HG02763 (cell line): ENCODE measurements around the gene NAV1.
"Not testable (repeated sequence)": the region's sequence is repeated elsewhere in the genome, so short reads cannot be mapped to it uniquely, and the experiment has no call there.

Source experiments
- ATAC-seq: cut with Tn5 transposase; IDR thresholded peaks from one replicate; pipeline ENCODE4 v1.9.1; 2021; ENCODE audit warnings: mild to moderate bottlenecking, moderate library complexity; ENCODE audit not compliant: unreplicated experiment

NAV1 gene, protein sequence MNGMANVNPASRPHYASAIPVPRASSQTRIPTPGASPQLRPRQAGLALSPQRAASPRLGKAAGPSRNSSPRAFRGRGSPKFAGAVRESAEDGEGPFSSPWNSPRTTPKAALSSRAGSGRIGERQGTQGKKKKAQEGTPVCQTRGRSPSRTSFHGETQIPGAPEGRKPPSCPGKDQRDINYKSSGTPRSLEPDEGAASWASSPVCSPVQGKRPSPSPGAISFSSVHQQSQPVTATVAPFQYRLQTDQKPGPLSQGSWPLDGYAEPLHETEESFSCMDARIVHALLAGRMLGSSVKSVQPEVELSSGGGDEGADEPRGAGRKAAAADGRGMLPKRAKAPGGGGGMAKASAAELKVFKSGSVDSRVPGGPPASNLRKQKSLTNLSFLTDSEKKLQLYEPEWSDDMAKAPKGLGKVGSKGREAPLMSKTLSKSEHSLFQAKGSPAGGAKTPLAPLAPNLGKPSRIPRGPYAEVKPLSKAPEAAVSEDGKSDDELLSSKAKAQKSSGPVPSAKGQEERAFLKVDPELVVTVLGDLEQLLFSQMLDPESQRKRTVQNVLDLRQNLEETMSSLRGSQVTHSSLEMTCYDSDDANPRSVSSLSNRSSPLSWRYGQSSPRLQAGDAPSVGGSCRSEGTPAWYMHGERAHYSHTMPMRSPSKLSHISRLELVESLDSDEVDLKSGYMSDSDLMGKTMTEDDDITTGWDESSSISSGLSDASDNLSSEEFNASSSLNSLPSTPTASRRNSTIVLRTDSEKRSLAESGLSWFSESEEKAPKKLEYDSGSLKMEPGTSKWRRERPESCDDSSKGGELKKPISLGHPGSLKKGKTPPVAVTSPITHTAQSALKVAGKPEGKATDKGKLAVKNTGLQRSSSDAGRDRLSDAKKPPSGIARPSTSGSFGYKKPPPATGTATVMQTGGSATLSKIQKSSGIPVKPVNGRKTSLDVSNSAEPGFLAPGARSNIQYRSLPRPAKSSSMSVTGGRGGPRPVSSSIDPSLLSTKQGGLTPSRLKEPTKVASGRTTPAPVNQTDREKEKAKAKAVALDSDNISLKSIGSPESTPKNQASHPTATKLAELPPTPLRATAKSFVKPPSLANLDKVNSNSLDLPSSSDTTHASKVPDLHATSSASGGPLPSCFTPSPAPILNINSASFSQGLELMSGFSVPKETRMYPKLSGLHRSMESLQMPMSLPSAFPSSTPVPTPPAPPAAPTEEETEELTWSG (N-terminal part only)

DNA sequence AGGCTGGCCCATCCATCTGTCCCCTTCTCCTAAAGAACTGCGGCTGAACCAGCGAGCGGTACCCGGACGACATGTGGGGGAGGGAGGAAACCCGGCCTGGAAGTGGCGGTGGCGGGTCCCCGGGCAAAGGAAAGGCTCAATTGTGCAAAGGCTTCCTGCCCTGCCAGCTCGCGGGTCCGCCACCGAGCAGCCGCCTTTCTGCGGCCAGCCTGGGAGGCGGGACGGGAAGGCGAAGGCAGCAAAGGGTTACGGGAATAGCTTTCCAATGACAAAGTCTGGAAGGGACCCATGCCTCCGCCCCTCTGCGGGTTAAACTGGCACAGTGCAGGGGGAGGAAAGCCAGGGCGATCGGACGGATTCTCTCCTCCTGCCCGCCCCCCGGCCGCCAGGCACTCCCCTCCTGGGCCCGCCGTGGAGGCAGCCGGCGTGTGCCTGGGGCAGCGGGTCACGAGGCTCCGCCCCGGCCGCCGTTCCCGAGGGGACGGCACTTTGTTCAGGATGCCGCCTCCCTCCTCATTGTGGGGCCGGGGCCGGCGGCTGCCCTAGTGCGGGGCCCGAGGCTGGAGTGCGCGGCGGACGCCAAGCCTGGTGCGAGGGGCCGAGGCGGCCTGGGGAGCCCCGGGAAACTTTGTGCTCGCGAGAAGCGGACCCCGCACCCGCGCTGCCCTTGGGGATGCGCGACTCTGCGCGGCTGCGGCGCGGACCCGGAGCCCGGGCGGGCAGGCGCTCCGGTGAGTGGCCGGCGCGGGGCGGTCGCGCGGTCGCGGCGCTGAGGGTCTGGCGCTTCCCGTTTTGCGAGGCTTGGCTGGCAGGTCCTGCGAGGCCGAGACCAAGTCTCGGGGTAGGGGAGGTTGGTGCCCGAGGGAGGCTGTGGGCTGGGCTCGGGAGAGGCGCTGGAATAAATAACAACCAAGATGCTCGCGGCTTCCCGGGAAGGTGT is at the start of gene NAV1:
TSS of gene NAV1 (plus strand) at position 516 of the 940 bp plus-strand sequence. CDS start 83,758 bp downstream, outside the sequence.
- no peak for ATAC-seq

GRCh38 chr1:201489643-201490261 is 49.2 kb upstream of the NAV1 start:
- ATAC-seq = no peak

GRCh38 chr1:201490708-201491131 is 48.2 kb upstream of the NAV1 start:
- ATAC-seq = no peak

DNA sequence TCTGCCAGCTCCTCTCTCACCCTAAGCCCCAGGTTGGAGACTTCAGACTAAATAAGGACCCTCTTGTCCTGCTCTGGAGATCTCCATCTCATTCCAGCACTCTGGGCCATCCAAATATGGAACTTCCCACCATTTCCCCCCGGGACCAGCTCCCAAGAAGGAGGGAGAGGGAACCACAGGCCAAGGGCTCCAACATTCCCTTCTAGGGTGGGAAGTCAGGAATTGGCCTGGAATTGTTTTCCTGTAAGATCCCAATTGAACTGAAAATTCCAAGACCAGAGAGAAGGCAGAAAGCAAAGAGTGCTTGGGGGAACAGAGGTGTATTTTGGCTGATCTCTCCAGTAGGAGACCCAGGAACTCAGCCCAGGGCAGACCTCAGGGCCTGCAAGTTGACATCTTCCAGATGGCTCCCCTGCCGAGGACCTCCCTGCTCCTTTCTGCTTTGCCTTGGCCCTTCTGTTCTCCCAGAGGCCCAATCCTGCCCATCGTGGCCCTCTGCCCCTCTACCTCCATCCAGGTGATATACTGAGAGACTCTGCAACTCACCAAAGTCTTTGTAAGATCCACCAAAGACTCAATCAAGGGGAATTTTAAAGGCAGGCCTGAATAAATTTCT is 46.9 kb upstream of the NAV1 start:
- no peak for ATAC-seq

- ATAC-seq = not testable (repeated sequence)
Observed at GRCh38 chr1:201493026-201493656, 45.8 kb upstream of the NAV1 start.

DNA sequence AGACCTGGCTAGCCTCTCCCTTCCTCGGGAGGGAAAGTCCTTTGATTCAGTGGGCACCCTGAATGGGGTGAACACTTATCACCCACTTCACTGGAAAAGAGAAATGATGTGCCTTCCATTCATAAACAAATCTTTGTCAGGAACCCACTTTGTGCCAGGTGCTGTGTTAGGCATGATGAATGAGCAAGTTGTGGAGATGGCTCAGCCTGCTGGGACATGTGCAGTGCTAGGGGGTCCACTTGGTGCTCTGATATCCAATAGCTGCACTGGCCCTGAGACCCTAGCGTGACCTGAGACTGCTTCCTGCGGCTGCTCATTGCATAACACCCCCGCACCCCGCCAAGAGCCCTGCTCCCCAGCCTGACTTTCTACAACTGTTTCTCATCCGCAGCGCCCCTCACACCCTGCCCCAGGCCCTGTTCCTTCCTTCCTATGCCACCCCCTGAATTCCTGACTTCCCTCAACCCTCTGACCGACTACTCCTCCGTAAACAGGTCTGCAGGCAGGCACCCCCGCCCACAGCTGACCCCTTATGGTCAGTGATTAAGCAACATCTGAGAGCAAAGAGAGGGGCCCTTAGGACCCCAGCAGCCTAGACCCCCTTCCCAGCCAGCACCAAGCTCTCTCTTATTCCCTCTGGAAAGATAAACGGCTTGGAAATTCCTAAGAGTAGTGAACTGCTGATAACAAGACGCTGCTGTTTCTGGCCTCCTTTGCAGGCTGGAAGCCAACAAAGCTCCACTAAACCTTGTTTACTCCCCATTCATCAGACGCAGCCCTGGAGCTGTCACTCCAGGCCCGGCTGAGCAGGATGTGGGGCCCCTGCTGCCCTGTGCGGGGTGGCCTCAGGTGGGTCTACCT is 44.9 kb upstream of the NAV1 start:
- no peak for ATAC-seq

- no peak for ATAC-seq
Observed at GRCh38 chr1:201495551-201496295, 43.2 kb upstream of the NAV1 start.

- ATAC-seq = no peak
Observed at GRCh38 chr1:201496296-201496690, 42.6 kb upstream of the NAV1 start.

- no peak for ATAC-seq
Observed at GRCh38 chr1:201497935-201498509, 40.9 kb upstream of the NAV1 start.

- ATAC-seq = no peak
Observed at GRCh38 chr1:201498621-201499020, 40.3 kb upstream of the NAV1 start.

DNA sequence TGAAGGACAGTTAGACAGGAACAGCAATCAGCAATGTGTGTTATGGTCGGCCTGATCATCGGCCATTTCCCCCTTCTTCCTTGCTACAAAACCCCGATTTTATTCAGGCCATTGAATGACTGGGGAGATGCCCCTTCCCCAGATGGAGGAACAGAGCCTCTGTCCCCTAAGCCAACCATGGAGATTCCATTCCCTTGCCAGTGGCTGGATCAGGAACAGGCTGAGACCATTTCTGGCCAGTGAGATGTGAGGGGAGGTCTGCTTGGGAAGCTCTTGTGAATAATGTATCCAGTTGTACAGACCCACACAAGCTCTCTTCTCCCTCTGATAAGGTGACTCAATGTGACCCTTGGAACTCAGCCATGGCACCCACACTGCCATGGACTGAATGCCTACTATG is 39.7 kb upstream of the NAV1 start:
- ATAC-seq = no peak

DNA sequence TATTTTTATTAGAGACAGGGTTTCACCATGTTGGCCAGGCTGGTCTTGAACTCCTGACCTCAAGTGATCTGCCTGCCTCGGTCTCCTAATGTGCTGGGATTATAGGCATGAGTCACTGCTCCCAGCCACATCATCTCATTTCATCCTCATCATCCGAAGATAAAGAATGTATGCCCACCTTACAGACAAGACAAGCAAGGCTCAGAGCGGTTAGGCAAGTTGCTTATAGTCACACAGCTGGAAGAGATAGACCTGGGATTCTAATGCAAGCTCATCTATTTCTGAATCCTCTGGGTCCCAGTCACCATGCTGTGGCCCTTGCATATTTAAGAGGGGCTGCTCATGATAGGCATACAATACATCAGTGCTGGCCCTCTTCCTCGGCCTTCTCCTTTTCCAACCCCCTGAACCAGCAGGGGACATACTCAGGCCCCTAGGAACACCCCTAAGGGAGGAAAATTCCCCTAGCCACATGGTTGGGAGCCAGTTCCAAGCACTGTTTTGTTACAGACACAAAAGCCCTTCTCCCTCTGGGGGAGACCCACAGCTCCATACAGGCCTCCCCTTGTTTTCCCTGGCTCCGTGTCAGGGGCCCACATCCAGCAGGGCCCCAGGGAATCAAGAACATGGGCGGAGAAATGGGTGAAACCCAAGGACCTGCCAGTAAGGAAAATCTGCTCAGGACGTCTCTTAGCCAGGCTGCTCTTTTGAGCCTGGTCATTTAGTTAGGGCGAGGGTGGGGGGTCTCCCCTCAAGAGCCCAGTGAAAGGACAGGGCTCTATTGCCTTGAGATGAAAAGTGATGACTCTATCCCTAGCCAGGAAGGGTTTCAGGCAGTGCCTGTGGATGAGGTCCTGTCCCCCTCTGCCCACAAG is 38.9 kb upstream of the NAV1 start:
- no peak for ATAC-seq

DNA sequence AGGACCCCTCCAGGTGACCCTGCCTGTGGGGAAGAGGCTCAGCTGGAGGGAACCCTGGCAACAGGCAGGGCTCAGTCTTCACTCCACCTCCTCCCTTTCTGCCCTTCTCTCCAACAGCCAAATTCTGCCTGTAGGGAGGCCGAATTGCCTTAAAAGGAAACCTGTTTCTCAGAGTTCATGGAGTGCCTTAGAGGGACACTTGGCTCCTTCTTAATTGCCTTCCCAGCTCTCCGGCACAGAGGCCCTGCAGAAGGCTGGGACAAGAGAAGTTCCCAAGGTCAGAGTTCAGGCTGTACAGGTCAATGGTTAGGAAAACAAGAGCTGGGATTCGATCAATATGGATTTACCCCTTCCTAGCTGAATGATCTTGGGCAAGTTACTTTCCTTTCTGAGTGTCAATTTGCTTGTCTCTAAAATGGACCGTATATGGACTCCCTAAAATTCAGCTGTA is 38.2 kb upstream of the NAV1 start:
- ATAC-seq = no peak

- no peak for ATAC-seq
Observed at GRCh38 chr1:201501144-201501543, 37.8 kb upstream of the NAV1 start.

DNA sequence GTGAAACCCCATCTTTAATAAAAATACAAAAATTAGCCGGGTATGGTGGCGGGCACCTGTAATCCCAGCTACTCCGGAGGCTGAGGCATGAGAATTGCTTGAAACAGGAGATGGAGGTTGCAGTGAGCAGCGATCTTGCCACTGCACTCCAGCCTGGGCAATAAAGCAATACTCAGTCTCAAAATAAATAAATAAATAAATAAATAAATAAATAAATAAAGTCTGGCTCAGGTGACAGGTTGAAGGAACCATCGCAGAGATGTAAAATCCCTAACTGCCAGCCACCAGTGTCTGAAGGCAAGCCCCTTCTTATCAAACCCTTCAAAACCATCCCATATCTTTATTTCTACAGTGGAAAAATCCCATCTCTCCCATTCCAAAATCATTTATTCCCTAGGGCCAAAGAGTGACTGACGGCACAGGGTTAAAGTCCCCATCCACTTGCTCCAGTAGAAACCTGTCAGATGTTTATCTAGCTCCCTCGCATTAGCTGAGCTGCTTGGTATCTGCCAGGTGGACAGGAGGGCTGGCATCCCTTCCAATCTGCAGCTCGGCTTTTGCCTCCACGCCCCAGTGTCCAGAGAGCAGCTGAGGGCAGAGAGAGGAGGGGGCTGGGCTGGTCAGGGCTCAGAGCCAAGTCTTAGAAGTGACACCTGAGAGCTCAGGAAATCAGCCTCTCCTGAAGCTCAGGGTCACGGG is 37.0 kb upstream of the NAV1 start:
- ATAC-seq = no peak
